Measurements from ENCODE around the gene C19orf73.
"Not testable (repeated sequence)": the region's sequence is repeated elsewhere in the genome, so short reads cannot be mapped to it uniquely, and the experiment has no call there.

The C19orf73 gene

DNA sequence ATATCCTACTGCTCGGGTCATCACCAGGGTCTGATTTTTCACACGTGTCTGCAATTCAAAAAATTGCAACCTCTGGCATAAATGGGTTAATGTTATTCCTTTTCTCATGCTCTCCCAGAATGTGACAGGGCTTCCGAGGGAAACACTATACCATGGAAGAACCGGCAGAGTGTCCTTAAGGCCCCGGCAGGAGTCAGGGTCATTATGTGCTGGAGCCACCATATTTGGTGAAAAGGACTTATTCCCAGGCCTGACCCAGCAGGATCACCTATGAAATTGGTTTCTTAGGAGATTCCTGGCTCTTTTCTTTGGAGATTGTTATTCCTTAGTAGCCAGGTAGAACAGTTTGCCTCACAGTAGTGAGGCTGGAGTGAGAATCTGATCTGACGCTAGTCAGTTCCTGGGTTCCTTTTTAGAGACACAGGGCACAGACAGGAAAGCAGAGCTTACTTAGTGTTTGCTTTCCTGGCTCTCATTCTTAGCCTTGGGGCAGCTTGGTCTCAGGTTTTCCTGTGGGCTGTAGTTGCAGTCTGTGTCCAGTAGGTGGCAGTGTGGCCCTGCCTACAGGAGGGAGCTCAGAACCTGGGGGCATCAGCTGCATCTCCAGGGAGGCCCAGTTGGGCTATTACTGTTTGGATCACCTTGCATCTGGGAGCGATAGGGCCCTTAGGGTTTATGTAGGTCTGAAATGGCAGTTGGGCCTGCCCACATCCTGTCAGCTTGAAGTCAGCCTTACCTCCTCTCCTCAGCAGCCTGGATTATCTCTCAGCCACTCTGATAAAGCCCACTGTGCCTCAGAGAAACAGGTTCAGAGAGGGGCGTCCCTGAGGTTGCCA lies 21.3 kb downstream of the C19orf73 start:
- DNase-seq = peak; percentile 69

GRCh38 chr19:49094505-49095482 lies 24.1 kb downstream of the C19orf73 start:
- no peak for DNase-seq

DNA sequence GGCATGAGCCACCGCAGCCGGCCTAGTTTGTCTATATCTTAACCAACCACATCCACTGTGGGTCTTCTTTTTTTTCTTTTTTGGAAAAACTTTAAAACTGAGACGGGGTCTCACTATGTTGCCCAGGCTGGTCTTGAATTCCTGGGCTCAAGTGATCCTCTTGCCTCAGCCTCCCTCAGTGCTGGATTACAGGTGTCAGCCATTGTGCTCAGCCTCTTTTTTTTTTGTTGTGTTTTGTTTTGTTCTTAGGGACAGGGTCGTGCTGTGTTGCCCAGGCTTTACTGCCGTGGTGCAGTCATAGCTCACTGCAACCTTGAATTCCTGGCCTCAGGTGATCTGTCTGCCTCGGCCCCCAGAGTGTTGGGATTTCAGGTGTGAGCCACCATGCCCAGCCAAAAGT lies 26.3 kb downstream of the C19orf73 start:
- DNase-seq = no peak

DNA sequence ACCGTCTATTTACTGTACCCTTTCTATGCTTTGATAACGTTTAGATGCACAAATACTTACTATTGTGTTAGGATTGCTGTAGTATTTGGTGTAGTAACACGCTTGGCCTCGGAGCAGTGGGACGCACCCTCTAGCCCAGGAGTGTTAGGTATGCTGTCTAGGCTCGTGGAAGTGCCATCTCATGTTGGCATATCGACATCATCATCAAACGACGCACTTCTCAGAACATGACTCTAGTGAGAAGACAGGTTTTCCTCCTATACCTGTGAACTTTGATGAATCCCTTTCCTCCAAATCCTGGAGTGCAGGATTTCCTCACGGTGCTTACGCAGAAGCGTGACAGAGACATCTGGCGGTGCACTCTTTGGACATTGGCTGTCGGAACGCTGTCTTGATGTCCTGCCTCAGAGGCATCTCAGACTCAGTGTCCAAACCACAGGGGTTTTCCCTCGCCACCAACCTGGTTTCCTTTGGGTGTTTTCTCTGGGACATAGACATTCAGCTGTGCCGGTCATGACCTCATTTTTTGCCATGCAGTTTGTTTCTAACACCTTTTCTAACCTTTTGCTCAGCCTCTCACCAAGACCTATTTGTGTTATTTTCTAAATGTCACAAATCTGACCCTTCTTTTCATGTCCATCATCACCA lies 27.4 kb downstream of the C19orf73 start:
- no peak for DNase-seq

- no peak for DNase-seq
These were observed 32.6 kb downstream of the C19orf73 start for GRCh38 chr19:49086296-49086695.

DNA sequence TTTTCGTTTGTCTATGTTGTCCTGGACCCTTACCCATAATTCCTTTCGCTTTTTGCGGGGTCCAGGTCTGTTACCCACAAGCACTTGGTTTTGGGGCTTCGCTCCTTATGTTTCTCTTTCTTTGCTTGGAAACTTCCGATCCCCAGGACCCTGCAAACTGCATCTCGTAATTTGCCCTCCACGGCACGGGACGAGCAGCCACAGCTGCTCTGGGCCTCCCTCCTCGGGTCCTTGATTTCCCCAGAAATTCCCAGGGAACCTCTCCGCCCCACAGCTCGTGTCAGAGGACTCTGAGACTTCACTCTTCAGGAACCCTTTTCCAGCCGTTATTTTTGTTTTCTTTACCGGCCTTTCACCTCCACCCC lies 33.1 kb downstream of the C19orf73 start:
- DNase-seq = no peak

GRCh38 chr19:49085020-49085867 lies 33.7 kb downstream of the C19orf73 start, which contains the start of gene SNRNP70:
SNRNP70 (plus strand) TSS chr19:49085451; CDS start chr19:49086415, 964 bp downstream.
- peak; percentile 99 for DNase-seq

DNA sequence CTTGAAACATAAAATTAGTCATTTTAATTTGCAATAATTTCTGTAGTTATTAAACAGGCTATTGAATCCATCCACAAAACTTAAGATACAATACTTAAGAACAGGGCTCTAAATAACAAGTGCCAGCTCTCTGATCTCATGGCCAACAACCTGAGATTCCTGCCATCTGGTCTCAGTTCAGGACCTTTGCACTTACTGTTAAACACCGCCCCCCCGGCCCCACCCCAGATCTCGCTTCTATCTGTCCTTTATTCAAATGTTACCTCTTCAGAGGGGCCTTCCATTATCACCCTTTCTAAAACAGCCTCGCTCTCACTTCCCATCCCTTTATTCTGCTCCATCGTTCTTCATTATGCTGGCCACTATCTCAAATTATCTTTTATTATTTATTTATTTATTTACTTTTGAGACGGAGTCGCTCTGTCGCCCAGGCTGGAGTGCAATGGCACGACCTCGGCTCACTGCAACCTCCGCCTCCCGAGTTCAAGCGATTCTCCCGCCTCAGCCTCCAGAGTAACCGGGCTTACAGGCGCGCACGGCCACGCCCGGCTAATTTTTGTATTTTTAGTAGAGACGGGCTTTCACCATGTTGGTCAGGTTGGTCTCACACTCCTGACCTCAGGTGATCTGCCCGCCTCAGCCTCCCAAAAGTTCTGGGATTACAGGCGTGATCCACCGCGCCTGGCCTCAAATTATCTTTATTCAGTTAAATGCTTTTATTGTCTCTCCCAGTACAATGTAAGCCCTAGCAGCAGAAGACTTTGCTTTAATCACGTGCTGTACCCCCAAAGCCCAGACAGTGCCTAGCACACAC lies 34.5 kb downstream of the C19orf73 start:
- DNase-seq = no peak

DNA sequence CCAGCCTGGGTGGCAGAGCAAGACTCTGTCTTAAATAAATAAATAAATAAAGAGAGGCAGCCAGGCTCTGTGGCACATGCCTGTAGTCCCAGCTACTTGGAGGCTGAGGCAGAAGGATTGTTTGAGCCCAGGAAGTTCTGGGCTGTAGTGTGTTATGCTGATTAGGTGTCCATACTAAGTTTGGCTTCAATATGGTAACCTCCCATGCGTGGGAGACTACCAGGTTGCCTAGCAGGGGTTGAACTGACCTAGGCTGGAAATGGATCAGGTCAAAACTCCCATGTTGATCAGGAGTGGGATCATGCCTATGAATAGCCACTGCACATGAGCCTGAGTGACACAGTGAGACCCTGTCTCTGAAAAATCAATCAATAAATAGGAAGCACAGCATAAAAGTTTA lies 37.7 kb downstream of the C19orf73 start:
- DNase-seq = no peak

DNA sequence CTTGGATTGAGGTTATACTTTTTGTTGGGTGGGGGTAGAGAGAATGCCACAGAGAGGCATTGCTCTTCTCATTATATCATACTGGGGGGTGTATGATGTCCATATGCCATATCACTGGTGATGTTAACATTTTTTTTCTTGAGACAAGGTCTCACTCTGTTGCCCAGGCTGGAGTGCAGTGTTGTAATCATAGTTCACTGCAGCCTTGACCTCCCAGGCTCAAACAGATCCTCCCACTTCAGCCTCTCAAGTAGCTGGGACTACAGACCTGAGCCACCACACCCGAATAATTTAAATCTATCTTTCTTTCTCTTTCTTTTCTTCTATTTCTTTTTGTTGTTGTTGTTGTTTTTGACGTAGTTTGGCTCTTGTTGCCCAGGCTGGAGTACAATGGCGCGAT lies 38.6 kb downstream of the C19orf73 start:
- no peak for DNase-seq

- DNase-seq = not testable (repeated sequence)
These were observed 44.1 kb downstream of the C19orf73 start for GRCh38 chr19:49074869-49075268.

GRCh38 chr19:49073514-49074378 lies 45.2 kb downstream of the C19orf73 start:
- no peak for DNase-seq

DNA sequence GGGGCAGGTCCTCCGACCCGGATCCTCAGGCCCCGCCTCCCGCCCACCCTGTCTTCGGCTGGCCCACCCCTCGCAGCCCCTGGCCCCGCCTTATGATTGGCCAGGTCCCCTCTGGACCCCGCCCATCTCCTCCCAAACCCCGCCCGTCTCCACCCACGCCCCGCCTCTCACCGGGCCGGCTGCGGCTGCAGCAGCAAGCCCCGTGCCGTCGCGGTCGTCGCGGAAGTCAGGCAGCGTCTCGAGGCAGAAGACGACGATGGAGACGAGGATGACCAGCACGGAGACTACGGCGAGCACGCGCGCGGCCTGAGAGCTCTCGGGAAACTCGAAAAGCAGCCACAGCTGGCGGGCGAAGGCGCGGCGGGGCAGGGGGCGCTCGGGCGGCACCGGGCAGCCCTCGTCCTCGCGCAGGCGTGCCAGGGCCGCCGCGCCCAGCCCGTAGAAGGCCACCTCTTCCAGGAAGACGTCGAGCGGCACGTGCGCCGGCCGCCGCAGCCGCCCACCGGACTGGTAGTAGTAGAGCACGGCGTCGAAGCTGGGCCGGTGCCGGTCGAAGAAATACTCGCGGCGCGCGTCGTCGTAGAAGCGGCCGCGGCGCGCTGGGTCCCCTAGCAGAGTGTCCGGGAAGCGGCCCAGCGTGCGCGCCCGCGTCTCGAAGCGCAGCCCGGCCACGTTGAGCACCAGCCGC lies 46.9 kb downstream of the C19orf73 start:
- no peak for DNase-seq

DNA sequence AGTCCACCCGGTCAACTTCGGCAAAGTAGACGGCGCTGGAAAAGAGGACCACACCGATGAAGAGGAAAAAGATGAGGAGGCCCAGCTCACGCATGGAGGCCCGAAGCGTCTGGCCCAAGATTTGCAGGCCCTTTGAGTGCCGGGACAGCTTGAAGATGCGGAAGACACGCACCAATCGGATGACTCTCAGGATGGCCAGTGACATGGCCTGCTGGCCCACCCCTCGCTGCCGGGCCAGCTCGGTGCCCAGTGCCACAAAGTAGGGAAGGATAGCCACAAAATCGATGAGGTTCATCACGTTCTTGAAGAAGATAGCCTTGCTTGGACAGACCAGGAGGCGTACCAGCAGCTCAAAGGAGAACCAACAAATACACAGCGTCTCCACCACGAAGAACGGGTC lies 48.5 kb downstream of the C19orf73 start:
- DNase-seq = no peak

DNA sequence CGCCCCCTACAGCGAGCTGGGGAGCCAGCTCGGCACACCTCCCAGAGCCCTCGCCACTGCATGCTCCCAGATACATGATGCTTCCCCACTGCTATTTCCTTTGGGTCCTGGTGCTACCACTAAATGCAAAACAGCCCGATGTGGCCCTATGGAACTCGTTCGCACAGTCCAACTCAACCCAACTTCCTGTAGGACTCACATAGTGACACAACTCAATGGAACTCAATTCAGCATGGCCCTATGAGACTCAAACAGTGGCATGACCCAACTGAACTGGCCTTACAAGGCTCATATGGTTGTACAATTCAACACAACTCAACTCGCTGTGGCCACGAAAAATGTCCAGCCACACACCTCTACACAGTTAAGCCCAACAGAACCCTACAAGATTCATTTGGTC lies 49.9 kb downstream of the C19orf73 start:
- no peak for DNase-seq
